ENCODE data around the gene ATG3.
A peak's percentile ranks its signal among the peaks of the same experiment; 100 is the strongest.

Gene ATG3
- total RNA-seq = 34.5 to 81.9 (median 66.5) reads per million in 9 experiments

DNA sequence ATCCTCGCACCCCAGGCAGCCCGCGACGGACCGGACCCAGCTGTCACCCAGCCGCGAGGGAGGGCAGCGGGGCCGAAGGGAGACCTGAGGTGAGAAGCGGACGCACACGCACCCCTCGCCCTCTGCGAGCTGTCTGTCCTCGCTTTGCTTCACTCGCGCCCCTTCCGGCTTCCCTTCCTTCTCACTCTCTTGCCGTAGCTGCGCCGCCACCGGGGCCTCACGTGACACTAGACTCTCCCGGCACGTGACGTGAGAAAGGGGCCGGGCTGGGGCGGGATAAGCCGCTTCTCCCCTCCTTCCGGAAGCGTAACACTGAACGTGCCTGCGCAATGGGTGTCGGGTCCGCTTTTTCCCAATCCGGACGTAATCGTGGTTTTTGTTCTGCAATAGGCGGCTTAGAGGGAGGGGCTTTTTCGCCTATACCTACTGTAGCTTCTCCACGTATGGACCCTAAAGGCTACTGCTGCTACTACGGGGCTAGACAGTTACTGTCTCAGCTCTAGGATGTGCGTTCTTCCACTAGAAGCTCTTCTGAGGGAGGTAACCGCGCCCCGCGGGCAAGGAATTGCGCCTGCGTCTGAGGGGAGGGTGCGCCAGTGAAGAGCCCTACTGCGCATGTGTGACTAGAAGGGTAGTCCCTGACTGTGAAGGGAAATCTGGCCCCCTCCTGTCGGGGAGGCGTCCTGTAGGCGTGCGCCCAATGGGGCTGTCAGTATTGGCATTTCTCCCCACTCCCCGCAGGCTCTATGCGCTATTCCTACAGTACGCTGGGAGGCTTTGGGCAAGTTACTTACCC is at the start of gene ATG3, which contains the start of gene SLC35A5:
Gene ATG3 (minus strand): TSS at position 229 of the 796 bp plus-strand sequence. CDS start 434 bp downstream, outside the sequence.
Gene SLC35A5 (plus strand): TSS at position 312 of the 796 bp plus-strand sequence. CDS start 1,359 bp downstream, outside the sequence.
- no peaks in the 10 kb centered on the region for H3K27me3 Mint-ChIP-seq
- DNase-seq (peak; percentile 99 to 100 (median 100)), ATAC-seq (replicated peaks) (peak; percentile 79)
- peaks cover 34% of the 10 kb centered on the region for H3K36me3 Mint-ChIP-seq (ENCODE audit: insufficient read depth)
- H3K4me3 Mint-ChIP-seq = peak within 1 kb of the TSS; percentile 94 to 98
- H3K4me1 Mint-ChIP-seq (ENCODE audit: low read depth in 2 of 2) = peaks cover 22 to 52% of the 10 kb centered on the region in 2 donors
- H3K27ac Mint-ChIP-seq = peak within 1 kb of the TSS; percentile 98
- H3K9me3 Mint-ChIP-seq = no peaks in the 10 kb centered on the region

DNA sequence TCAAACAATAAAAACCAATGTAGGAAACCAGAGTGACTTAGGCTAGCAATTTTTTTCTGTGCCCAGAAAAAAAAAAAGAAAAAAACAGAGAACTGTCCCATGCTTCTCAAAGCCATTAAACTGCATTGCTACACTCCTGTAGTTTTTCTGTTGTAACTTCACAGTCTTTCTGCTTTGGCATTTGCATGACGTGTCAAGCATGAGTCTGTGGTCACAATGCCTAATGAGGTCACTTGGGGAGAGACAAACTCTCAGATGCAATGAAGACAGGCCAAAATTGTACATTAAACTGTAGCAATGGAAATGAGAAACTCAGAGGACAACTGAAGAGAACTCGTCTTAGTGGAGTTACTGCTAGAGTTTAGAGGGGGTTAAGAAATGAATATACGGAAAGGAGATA is 48.4 kb upstream of the ATG3 start:
- Mint-ChIP-seq H3K36me3 (ENCODE audit: insufficient read depth) (no peaks in the 10 kb centered on the region), H3K9me3 (no peaks in the 10 kb centered on the region), H3K27me3 (peaks cover 0 to 14% of the 10 kb centered on the region in 2 donors), H3K27ac (no peak overlapping the region), H3K4me1 (ENCODE audit: low read depth in 2 of 2) (no peaks in the 10 kb centered on the region), H3K4me3 (no peak overlapping the region)
- DNase-seq (no peak), ATAC-seq (replicated peaks) (no peak)

- ATAC-seq (replicated peaks) (no peak), DNase-seq (no peak)
- Mint-ChIP-seq H3K4me1 (ENCODE audit: low read depth in 2 of 2) (peaks cover 0 to 4% of the 10 kb centered on the region in 2 donors), H3K27me3 (peaks cover 0 to 14% of the 10 kb centered on the region in 2 donors), H3K36me3 (ENCODE audit: insufficient read depth) (no peaks in the 10 kb centered on the region), H3K4me3 (no peak overlapping the region), H3K27ac (no peak overlapping the region), H3K9me3 (no peaks in the 10 kb centered on the region)
Observed at GRCh38 chr3:112607863-112608262, 46.1 kb upstream of the ATG3 start.

DNA sequence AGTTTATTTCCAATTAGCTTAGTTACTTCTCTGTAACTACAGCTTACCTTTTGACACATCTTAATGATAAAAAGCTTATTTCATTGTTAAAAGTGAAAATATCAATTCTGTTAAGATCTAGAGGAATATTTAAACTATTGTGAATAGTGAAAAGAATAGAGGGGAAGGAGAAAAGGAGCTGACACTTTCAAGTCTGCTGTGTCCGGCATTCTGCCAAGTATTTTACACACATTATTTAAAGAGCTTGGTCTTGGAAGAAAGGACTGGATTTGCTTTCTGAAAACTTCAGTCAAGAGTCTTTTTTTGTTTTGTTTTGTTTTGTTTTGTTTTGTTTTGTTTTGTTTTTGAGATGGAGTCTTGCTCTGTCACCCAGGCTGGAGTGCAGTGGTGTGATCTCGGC is 44.3 kb upstream of the ATG3 start:
- ATAC-seq (replicated peaks) (no peak), DNase-seq (no peak)
- peaks cover 0 to 10% of the 10 kb centered on the region in 2 donors for H3K4me1 Mint-ChIP-seq (ENCODE audit: low read depth in 2 of 2)
- no peak overlapping the region for H3K4me3 Mint-ChIP-seq
- no peaks in the 10 kb centered on the region for H3K9me3 Mint-ChIP-seq
- no peak overlapping the region for H3K27ac Mint-ChIP-seq
- H3K27me3 Mint-ChIP-seq = peaks cover 0 to 14% of the 10 kb centered on the region in 2 donors
- H3K36me3 Mint-ChIP-seq (ENCODE audit: insufficient read depth) = no peaks in the 10 kb centered on the region

- H3K4me1 Mint-ChIP-seq (ENCODE audit: low read depth in 2 of 2) = peaks cover 0 to 10% of the 10 kb centered on the region in 2 donors
- no peak overlapping the region for H3K27ac Mint-ChIP-seq
- DNase-seq (no peak), ATAC-seq (replicated peaks) (no peak)
- peak overlapping the region in 1 of 2 donors; percentile 31 for H3K4me3 Mint-ChIP-seq
- H3K27me3 Mint-ChIP-seq = peaks cover 0 to 14% of the 10 kb centered on the region in 2 donors
- H3K36me3 Mint-ChIP-seq (ENCODE audit: insufficient read depth) = no peaks in the 10 kb centered on the region
- no peaks in the 10 kb centered on the region for H3K9me3 Mint-ChIP-seq
Observed at GRCh38 chr3:112605285-112605684, 43.5 kb upstream of the ATG3 start.

- DNase-seq = no peak
- Mint-ChIP-seq H3K4me1 (ENCODE audit: low read depth in 2 of 2) (peaks cover 0 to 10% of the 10 kb centered on the region in 2 donors), H3K4me3 (no peak overlapping the region), H3K27me3 (peaks cover 0 to 14% of the 10 kb centered on the region in 2 donors), H3K27ac (no peak overlapping the region), H3K36me3 (ENCODE audit: insufficient read depth) (no peaks in the 10 kb centered on the region), H3K9me3 (no peaks in the 10 kb centered on the region)
- ATAC-seq (replicated peaks) = no peak
Observed at GRCh38 chr3:112604536-112604935, 42.8 kb upstream of the ATG3 start.

DNA sequence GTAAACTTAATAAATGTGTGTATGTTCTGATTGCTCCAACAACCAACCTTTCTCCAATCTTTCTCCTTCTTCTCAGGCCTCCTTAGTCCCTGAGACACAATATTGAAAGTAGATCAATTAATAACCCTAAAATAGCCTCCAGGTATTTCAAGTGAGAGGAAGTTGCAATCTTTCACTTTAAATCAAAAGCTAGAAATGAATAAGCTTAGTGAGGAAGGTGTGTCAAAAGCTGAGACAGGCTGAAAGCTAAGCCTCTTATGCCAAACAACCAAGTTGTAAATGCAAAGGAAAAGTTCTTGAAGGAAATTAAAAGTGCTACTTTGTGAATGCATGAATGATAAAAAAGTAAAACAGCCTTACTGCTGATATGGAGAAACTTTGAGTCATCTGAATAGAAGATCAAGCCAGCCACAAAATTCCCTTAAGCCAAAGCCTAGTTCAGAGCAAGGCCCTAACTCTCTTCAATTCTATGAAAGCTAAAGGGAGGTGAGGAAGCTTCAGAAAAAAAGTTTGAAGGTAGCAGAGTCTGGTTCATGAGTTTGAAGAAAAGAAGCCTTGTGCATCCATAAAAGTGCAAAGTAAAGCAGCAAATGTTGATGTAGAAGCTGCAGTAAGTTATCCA is 40.6 kb upstream of the ATG3 start:
- H3K27ac Mint-ChIP-seq = peak overlapping the region in 1 of 2 donors; percentile 23
- H3K4me3 Mint-ChIP-seq = no peak overlapping the region
- peaks cover 0 to 5% of the 10 kb centered on the region in 2 donors for H3K27me3 Mint-ChIP-seq
- H3K4me1 Mint-ChIP-seq (ENCODE audit: low read depth in 2 of 2) = peaks cover 0 to 10% of the 10 kb centered on the region in 2 donors
- H3K9me3 Mint-ChIP-seq = no peaks in the 10 kb centered on the region
- H3K36me3 Mint-ChIP-seq (ENCODE audit: insufficient read depth) = peaks cover under 1% of the 10 kb centered on the region
- ATAC-seq (replicated peaks) (no peak), DNase-seq (no peak)

DNA sequence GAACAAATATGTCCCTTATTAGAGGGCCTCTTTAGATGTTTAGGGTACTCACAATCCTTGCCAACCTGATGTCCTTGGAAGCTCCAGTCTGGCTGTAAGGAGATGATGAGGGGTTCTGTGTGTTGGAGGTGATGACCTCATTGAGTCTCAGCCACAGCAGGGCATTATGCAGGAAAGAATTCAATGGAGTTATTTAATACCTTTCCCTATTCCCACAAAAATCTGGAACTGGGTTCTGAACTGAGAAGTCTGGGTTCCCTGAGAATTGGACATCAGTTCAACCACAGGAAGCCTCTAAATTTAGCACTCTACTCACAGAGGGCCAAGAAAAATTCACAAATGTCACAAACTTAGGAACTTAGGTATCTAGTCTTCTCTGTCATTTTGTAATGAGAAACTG is 37.0 kb upstream of the ATG3 start:
- Mint-ChIP-seq H3K27ac (no peak overlapping the region), H3K9me3 (no peaks in the 10 kb centered on the region), H3K4me3 (no peak overlapping the region), H3K27me3 (no peaks in the 10 kb centered on the region), H3K36me3 (ENCODE audit: insufficient read depth) (peaks cover 4% of the 10 kb centered on the region), H3K4me1 (ENCODE audit: low read depth in 2 of 2) (peaks cover 0 to 6% of the 10 kb centered on the region in 2 donors)
- DNase-seq (no peak), ATAC-seq (replicated peaks) (no peak)

DNA sequence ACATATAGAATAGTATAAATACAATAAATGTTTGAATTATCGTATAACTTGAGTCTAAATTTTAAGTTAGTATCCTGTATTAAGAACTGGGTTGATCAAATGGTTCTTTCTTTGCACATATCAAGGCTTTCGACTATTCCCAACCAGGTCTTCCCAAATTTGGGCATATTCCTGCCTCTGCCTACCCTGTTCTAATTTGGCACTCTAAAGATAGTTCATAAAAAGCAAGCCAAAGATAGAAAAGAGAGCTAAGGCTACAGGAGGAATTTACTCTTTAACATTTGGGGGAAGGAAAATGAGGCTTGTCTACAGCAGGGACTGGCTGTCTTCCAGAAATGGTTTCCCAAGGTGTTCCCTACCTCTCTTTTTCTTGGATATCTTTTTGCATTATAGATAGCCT is 36.2 kb upstream of the ATG3 start:
- DNase-seq (no peak), ATAC-seq (replicated peaks) (no peak)
- Mint-ChIP-seq H3K27me3 (no peaks in the 10 kb centered on the region), H3K4me1 (ENCODE audit: low read depth in 2 of 2) (peaks cover 0 to 6% of the 10 kb centered on the region in 2 donors), H3K9me3 (no peaks in the 10 kb centered on the region), H3K27ac (no peak overlapping the region), H3K36me3 (ENCODE audit: insufficient read depth) (peaks cover 4% of the 10 kb centered on the region), H3K4me3 (no peak overlapping the region)

DNA sequence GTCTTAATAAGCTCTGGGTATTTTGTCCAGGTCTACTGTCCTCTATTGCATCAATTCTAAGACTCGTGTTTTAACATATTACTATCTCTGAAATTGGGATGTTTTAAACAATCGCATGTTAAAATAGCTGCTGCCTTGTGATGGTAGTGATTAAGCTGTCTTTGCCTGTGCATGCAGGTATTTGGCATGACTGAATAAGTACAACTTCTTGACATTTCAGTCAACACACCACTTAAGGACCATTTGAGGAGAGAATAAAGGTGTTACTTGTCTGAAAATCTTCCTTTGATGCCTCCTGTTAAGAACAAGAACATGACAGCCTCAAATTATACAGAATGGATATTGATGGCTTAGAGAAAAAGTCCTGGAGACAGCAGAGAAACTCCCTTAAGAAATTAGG is 33.1 kb upstream of the ATG3 start:
- Mint-ChIP-seq H3K4me3 (no peak overlapping the region), H3K27me3 (no peaks in the 10 kb centered on the region), H3K27ac (no peak overlapping the region), H3K9me3 (no peaks in the 10 kb centered on the region), H3K36me3 (ENCODE audit: insufficient read depth) (peaks cover 7% of the 10 kb centered on the region), H3K4me1 (ENCODE audit: low read depth in 2 of 2) (peaks cover 7 to 11% of the 10 kb centered on the region in 2 donors)
- DNase-seq (no peak), ATAC-seq (replicated peaks) (no peak)

GRCh38 chr3:112593258-112593657 is 31.5 kb upstream of the ATG3 start:
- no peaks in the 10 kb centered on the region for H3K27me3 Mint-ChIP-seq
- no peak overlapping the region for H3K4me3 Mint-ChIP-seq
- DNase-seq (no peak), ATAC-seq (replicated peaks) (no peak)
- peaks cover 7 to 12% of the 10 kb centered on the region in 2 donors for H3K4me1 Mint-ChIP-seq (ENCODE audit: low read depth in 2 of 2)
- peak overlapping the region in 1 of 2 donors; percentile 57 for H3K27ac Mint-ChIP-seq
- peaks cover 7% of the 10 kb centered on the region for H3K36me3 Mint-ChIP-seq (ENCODE audit: insufficient read depth)
- no peaks in the 10 kb centered on the region for H3K9me3 Mint-ChIP-seq

DNA sequence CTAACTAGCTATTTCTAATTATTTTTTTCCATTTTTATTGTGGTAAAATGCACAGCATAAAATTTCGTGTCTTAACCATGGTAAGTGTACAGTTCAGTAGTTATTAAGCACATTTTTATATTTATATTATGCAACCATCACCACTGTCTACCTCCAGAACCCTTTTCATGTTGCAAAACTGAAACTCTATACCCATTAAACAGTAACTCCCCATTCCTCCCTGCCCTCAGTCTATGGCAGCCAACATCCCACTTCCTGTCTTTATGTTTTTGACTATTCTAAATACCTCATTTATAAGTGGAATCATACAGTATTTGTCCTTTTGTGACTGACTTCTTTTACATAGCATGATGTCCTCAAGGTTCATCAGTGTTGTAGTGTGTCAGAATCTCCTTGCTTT is 25.6 kb upstream of the ATG3 start:
- ATAC-seq (replicated peaks) = no peak
- DNase-seq = no peak
- Mint-ChIP-seq H3K9me3 (no peaks in the 10 kb centered on the region), H3K27ac (no peak overlapping the region), H3K4me1 (ENCODE audit: low read depth in 2 of 2) (peaks cover 7 to 9% of the 10 kb centered on the region in 2 donors), H3K27me3 (no peaks in the 10 kb centered on the region), H3K36me3 (ENCODE audit: insufficient read depth) (peaks cover 25% of the 10 kb centered on the region), H3K4me3 (no peak overlapping the region)

DNA sequence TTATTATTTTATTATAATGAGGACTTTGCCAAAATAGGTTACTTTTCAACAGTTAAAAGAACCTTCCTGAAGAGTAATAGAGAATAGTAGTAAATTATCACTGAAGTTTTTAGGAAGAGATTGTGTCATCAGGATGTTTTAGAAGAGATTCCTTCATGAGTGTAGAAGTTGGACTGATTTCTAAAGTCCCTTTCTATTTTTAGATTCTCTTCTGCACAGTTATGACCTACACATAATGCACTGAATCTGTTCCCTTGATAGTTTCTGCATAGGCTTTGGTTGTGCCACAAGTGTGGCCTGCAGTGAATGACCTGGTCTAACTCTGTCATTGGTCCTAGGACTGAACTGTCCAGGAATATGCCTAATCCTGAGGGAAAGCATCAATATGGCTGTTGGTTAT is 24.0 kb upstream of the ATG3 start:
- Mint-ChIP-seq H3K27ac (no peak overlapping the region), H3K36me3 (ENCODE audit: insufficient read depth) (peaks cover 31% of the 10 kb centered on the region), H3K9me3 (no peaks in the 10 kb centered on the region), H3K4me3 (no peak overlapping the region), H3K27me3 (no peaks in the 10 kb centered on the region), H3K4me1 (ENCODE audit: low read depth in 2 of 2) (peaks cover 5 to 7% of the 10 kb centered on the region in 2 donors)
- DNase-seq = no peak
- no peak for ATAC-seq (replicated peaks)

DNA sequence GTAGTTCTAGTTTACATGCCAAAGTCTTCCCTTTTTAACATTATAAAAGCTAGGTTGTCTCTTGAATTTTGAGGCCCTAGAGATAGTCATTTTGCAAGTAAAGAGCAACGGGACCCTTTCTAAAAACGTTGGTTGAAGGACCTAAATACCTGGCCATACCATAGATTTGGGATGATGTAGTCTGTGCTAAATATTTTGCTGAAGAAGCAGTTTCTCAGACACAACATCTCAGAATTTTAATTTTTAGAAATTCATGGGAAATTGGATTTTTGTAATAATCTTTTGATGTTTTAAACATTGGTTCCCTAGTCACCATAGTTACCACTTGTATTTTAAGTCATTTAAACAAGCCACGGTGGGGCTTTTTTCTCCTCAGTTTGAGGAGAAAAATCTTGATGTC is 21.3 kb upstream of the ATG3 start:
- Mint-ChIP-seq H3K4me3 (no peak overlapping the region), H3K27me3 (no peaks in the 10 kb centered on the region), H3K4me1 (ENCODE audit: low read depth in 2 of 2) (peaks cover 0 to 5% of the 10 kb centered on the region in 2 donors), H3K9me3 (no peaks in the 10 kb centered on the region), H3K36me3 (ENCODE audit: insufficient read depth) (peaks cover 39% of the 10 kb centered on the region), H3K27ac (no peak overlapping the region)
- DNase-seq (no peak), ATAC-seq (replicated peaks) (no peak)

Measured in effector memory CD8-positive, alpha-beta T cell (primary cell).